ENCODE measurements around the gene OR6J1. TPM values are rescaled to one million over a fixed set of nuclear protein-coding genes. Genes with fewer than 3 reads are reported as not detected.

Gene OR6J1
- polyA plus RNA-seq, 2 of the 4 experiments (the other 2 are of a cell fraction): not detected

- TF ChIP-seq GATA3 (IDR thresholded peaks at IDR 0.05; ENCODE audit: borderline replicate concordance) (no peak), FOXS1 (CRISPR knock-in tag; IDR thresholded peaks at IDR 0.05) (no peak), HES2 (IDR thresholded peaks at IDR 0.05) (no peak), HDAC2 (IDR thresholded peaks at IDR 0.05) (no peak), BCL3 (IDR thresholded peaks at IDR 0.05) (peak; percentile 50; the same call in 1 of the 3 replicates), HEYL (CRISPR knock-in tag; IDR thresholded peaks at IDR 0.05) (no peak), EHMT2 (IDR thresholded peaks at IDR 0.05; ENCODE audit: low read depth) (no peak), MAX (IDR thresholded peaks at IDR 0.05) (no peak), MAZ (IDR thresholded peaks at IDR 0.05; ENCODE audit: borderline replicate concordance, low read depth, low read length) (no peak), MYC (IDR thresholded peaks at IDR 0.05; ENCODE audit: borderline replicate concordance, low read length) (no peak), ZSCAN20 (CRISPR knock-in tag; IDR thresholded peaks at IDR 0.05) (no peak), JUN (IDR thresholded peaks at IDR 0.05) (peak; percentile 35 to 60; a peak in 3 of 5 replicates), ATOH8 (CRISPR knock-in tag; IDR thresholded peaks at IDR 0.05; ENCODE audit: low read depth) (no peak), HOXB13 (CRISPR knock-in tag; IDR thresholded peaks at IDR 0.05; ENCODE audit: low read depth) (no peak), RARB (CRISPR knock-in tag; IDR thresholded peaks at IDR 0.05) (no peak), NR3C1 (IDR thresholded peaks at IDR 0.05) (no peak), EP300 (IDR thresholded peaks at IDR 0.05) (no peak), HMGXB4 (CRISPR knock-in tag; IDR thresholded peaks at IDR 0.05; ENCODE audit: borderline replicate concordance) (no peak)
Measured at GRCh38 chr14:22650960-22651521, 6.9 kb upstream of the OR6J1 start (continued).

- 44% methylated on average over 7 of the region's 7 CpGs for WGBS (ENCODE audit: missing lambda C conversion rate)
- Histone ChIP-seq H3K27ac (peak overlapping the region; percentile 14 to 56; a peak in 5 of 6 replicates), H3K4me3 (no peak overlapping the region), H3K9me3 (no peaks in the 10 kb centered on the region), H3K4me1 (peaks cover 45% of the 10 kb centered on the region), H3K4me2 (peak overlapping the region; percentile 24)
- TF ChIP-seq CHD2 (IDR thresholded peaks at IDR 0.05; ENCODE audit: low read length, partially characterized antibody): no peak
- TF ChIP-seq ESRRA (IDR thresholded peaks at IDR 0.05; ENCODE audit: borderline replicate concordance, low read length): no peak
- TF ChIP-seq SMC3 (IDR thresholded peaks at IDR 0.05): no peak
- no peak for TF ChIP-seq GATA3 (IDR thresholded peaks at IDR 0.05; ENCODE audit: borderline replicate concordance)
- TF ChIP-seq HMGXB4 (CRISPR knock-in tag; IDR thresholded peaks at IDR 0.05; ENCODE audit: borderline replicate concordance): no peak
- no peak for TF ChIP-seq JUN (IDR thresholded peaks at IDR 0.05)
- no peak for TF ChIP-seq RCOR1 (IDR thresholded peaks at IDR 0.05; ENCODE audit: low read depth, low read length)
- TF ChIP-seq ZFP36 (IDR thresholded peaks at IDR 0.05; ENCODE audit: borderline replicate concordance, partially characterized antibody): no peak
- TF ChIP-seq E2F6 (IDR thresholded peaks at IDR 0.05; ENCODE audit: borderline replicate concordance, low read depth): no peak
- TF ChIP-seq CBX8 (IDR thresholded peaks at IDR 0.05): no peak
- TF ChIP-seq KDM1A (IDR thresholded peaks at IDR 0.05; ENCODE audit: low read depth): no peak
- no peak for TF ChIP-seq HES2 (IDR thresholded peaks at IDR 0.05)
- TF ChIP-seq CEBPB (IDR thresholded peaks at IDR 0.05): no peak
- TF ChIP-seq TP53 (CRISPR knock-in tag; IDR thresholded peaks at IDR 0.05): no peak
- ChIA-PET CTCF (interaction anchor here (0.8 to 15.5 kb wide), 8 partner anchors 8 to 213 kb away, joined by 3 to 376 read pairs (median 10); partner anchors contain the start of gene ABHD4), POLR2A (interaction anchor here (0.6 to 1.7 kb wide), 12 partner anchors 37 to 357 kb away, joined by 3 to 16 read pairs (median 5); partner anchors contain the start of genes ABHD4, DAD1 and OXA1L)
- no peak for DNase-seq (ENCODE audit: low read depth in 1 of 2, low spot score in 1 of 2)
- ATAC-seq: peak in 1 of 2 experiments; percentile 31; a peak in 2 of 6 replicates
- FAIRE-seq: no peak
Measured at GRCh38 chr14:22650046-22650739, 6.0 kb upstream of the OR6J1 start.
